Measurements from ENCODE around the gene HSD11B1.

Gene HSD11B1

GRCh38 chr1:209756615-209757445 is 52.2 kb downstream of the HSD11B1 start:
- no peak for DNase-seq

DNA sequence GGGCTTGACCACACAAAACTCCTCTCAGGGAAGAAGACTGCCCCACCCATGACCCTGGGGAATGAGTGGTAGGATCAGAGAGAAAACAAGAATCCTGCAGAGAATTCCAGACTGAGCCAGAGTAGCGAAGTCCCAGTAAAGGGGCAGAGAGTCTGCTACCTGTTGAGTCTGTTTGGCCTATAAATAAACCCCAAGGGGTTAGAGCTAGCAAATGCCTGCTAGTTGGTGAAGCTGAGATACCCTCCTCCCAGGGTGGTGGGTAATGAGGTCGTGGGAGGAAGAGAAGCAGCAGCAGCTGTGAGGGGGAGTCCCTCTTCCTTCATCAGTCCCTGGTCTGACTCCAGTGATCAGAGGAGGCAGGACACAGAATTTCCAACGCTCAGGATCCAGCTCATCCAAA is 53.8 kb downstream of the HSD11B1 start:
- DNase-seq = no peak

- DNase-seq = no peak
These were observed 55.2 kb downstream of the HSD11B1 start for GRCh38 chr1:209759829-209760359.

GRCh38 chr1:209761011-209761635 is 56.5 kb downstream of the HSD11B1 start:
- no peak for DNase-seq

GRCh38 chr1:209766051-209766450 is 61.4 kb downstream of the HSD11B1 start:
- no peak for DNase-seq

DNA sequence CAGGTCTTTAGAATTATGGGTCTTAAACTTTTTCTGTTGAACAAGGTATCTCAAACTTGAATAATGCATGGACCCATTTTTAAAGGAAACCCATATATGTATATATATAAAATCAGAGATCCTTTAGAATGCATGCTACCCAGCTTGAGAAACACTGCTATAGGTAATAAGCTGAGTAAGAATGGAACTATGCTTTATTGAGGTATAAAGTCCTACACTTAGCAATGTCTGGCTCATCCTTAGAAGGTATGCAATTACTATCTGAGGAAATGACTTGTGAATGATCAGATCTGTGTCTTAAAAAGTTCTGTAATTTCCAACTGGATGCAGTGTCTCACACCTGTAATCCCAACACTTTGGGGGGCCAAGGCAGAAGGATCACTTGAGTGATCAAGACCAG is 62.5 kb downstream of the HSD11B1 start:
- DNase-seq = no peak

- no peak for DNase-seq
These were observed 63.1 kb downstream of the HSD11B1 start for GRCh38 chr1:209767706-209768105.

GRCh38 chr1:209768354-209768774 is 63.7 kb downstream of the HSD11B1 start:
- no peak for DNase-seq

GRCh38 chr1:209769171-209769904 is 64.7 kb downstream of the HSD11B1 start:
- no peak for DNase-seq

DNA sequence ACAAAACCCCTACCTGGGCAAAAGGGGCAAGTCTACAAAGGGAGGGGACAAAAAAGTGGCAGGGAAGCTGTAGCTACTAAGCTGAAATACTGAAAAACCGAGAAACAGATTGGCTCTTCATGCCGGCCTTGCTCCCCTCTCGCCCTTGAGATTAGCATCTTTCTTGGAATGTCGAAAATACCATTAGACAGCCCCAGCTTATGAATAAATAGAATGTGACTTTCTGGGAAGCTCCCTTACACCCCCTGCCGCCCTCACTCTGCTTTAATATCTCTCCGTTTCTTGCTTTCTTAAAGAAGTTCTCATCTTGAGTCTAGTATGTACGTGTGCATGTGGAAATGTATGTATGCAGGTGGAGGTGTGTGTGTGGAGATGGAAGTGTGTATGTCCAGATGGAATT is 65.3 kb downstream of the HSD11B1 start:
- DNase-seq = no peak

DNA sequence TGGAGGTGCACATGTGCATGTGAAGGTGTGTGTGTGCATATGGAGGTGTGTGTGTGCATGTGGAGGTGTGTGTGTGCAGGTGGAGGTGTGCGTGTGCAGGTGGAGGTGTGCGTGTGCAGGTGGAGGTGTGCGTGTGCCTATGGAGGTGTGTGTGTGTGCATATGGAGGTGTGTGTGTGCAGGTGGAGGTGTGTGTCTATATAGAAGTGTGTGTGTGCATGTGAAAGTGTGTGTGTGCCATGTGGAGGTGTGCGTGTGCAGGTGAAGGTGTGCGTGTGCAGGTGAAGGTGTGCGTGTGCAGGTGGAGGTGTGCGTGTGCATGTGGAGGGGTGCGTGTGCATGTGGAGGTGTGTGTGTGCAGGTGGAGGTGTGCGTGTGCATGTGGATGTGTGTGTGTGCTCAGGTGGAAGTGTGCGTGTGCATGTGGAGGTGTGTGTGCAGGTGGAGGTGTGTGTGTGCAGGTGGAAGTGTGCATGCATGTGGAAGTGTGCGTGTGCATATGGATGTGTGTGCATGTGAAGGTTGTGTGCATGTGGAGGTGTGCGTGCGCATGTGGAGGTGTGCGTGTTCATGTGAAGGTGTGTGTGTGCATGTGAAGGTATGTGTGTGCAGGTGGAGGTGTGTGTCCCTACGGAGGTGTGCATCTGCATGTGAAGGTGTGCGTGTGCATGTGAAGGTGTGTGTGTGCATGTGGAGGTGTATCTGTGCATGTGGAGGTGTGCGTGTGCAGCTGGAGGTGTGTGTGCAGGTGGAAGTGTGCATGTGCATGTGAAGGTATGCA is 66.2 kb downstream of the HSD11B1 start:
- no peak for DNase-seq

DNA sequence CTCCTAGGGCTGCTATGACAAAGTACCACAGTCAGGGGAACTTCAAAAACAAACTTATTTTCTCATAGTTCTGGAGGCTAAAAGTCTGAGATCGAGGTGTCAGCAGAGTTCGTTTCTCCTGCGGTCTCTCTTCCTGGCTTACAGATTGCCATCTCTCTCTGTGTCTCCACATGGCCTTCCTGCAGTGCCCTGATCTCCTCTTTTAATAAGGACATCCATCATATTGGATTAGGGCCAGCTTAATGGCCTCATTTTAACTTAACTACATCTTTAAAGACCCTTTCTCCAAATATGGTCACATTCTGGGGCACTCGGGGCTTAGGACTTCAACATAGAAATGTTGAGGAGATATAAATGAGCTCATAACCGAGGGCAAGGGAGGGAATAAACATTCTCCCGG is 67.5 kb downstream of the HSD11B1 start:
- no peak for DNase-seq

DNA sequence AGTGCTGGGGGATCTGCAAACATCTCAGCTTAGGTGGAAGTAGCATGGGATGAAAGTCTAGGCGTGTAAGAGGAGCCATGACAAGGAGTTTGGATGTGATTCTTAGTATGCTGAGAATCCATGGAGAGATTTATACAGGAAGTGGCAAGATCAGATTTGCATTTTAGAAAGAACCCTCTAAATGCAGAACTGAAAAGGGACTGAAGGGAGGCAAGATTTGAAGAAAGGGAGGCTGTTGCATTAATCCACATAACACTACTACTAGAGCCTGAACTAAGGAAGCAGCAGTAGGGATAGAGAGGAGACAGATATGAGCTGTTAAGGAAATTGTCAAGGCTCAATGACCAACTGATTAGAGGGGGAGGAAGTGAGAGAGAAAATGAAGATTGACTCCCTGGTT is 69.9 kb downstream of the HSD11B1 start:
- DNase-seq = no peak

DNA sequence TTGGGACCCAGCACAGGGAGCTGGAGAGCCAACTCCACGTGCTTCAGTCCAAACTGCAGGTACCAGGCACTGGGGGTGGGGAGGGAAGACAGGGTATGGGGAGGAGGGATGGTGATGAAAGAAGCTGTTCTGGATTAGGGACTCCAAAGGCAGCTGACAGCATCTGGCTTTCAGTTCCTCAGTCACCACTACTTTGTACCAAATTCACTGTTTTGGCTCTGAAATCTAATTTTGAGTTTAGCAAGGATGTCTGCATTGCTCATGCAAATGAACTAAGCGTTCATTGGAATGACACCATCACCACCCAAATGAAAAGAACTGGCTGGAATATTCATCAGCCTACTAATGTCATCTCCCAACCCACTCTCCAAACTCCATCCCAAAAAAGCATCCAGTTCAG is 71.0 kb downstream of the HSD11B1 start:
- no peak for DNase-seq

DNA sequence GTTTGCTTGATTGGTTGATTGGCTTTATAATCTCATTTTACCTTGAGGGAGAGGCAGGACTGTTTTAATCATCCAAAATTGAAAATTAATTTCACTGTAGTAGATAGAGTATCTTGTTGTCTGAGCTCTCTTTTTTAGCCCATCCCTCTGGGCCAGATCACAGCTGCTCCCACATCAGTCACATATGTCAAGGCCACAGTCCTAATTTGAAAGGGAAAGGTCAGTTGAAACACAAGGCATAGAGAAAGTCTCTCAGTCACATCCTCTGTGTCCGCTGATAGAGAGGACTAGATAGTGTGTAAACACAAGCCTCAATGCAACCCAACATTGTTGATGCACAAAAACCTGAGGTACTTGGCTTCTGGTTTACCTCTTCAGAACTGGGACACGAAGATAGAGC is 72.9 kb downstream of the HSD11B1 start:
- DNase-seq = no peak

DNA sequence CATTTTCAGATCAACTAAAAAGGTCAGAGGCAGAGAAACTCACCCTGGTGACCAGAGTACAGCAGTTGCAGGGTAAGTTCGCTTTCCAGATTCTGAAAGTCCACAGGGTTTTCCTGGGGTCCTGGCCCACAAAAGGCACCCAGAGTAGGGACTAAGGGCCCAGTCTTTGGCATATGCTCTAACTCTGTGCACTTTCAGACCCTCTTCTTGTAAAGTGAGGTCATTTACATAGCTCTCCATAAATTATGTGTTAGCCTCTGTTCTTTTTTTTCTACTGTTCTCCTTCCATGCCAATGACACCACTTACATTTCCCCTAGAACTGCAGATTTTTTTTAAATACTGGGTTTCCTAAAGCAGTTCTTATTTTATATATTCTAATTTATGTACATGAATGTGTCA is 73.5 kb downstream of the HSD11B1 start:
- no peak for DNase-seq

DNA sequence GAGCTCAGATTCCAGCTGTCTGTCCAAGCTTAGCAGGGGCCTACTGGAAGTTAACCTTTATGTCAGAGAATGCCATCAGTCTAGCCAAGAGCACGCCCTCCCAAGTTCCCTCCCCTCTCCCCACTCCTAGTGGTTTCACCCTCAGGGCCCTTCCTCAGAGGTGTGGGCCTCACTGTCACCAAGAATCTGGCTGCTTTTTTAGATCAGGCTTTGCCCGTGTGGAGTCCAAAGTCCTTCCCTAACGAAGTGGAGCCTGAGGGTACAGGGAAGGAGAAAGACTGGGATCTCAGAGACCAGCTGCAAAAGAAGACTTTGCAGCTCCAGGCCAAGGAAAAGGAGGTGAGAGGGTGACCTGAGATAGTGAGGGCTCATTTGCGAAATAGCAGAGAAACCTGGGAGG is 75.6 kb downstream of the HSD11B1 start:
- no peak for DNase-seq

DNA sequence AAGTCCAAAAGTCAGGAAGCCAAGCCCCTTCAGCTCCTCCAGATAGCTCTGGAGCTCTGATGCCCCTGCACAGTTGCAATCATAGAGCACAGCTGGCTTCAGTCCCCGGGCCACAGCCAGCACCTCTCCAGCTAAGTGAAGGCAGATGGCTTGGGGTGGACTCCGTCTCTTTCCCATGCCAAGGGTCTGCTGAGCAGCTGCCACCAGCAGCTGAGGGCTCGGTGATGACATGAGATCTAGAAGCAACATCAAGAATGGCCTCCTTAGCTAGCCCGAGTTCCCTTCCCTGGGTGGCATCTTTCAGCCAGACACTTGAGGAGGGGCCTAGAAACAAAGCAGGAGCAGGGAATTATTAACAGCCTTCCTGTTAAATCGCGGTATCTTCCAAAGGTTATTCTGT is 78.7 kb downstream of the HSD11B1 start:
- no peak for DNase-seq

All from NCI-H1417 (cell line).